Measurements from ENCODE around the gene PICK1. TPM values are rescaled to one million over a fixed set of nuclear protein-coding genes. Genes with fewer than 3 reads are reported as not detected.
A peak's percentile ranks its signal among the peaks of the same experiment; 100 is the strongest.

The PICK1 gene
- total RNA-seq, 1 donor from 2014 or later: 22.9 TPM

DNA sequence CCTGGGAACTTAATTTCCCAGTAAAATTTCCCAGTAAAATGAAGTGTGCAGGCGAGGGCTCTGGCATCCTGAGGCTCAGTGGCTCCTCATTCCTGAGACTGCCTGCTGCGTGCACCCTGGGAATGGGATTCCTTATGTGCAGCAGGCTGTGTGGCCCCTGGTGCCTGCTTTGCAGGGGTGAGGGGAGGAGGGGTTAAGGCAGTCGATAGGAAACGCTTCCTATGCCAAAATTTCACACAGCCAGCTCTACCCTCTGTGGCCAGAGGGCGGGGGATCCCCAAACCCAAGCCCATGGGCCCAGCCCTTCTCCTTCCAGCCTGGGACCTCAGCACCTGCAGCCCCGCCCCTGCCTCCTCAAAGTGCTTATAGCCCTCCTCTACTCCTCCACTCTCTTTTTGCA lies 65.4 kb downstream of the PICK1 start:
- H3K27me3 Mint-ChIP-seq (ENCODE audit: low read depth, unreplicated experiment): peaks cover 13% of the 10 kb centered on the region
- no peaks in the 10 kb centered on the region for H3K36me3 Mint-ChIP-seq (ENCODE audit: low read depth, unreplicated experiment)
- TF ChIP-seq, protein P1, sequence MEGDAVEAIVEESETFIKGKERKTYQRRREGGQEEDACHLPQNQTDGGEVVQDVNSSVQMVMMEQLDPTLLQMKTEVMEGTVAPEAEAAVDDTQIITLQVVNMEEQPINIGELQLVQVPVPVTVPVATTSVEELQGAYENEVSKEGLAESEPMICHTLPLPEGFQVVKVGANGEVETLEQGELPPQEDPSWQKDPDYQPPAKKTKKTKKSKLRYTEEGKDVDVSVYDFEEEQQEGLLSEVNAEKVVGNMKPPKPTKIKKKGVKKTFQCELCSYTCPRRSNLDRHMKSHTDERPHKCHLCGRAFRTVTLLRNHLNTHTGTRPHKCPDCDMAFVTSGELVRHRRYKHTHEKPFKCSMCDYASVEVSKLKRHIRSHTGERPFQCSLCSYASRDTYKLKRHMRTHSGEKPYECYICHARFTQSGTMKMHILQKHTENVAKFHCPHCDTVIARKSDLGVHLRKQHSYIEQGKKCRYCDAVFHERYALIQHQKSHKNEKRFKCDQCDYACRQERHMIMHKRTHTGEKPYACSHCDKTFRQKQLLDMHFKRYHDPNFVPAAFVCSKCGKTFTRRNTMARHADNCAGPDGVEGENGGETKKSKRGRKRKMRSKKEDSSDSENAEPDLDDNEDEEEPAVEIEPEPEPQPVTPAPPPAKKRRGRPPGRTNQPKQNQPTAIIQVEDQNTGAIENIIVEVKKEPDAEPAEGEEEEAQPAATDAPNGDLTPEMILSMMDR (IDR thresholded peaks at IDR 0.05; ENCODE audit: insufficient read depth, low read depth, low read length): no peak
- no peak for TF ChIP-seq EZH2 (IDR thresholded peaks at IDR 0.05; ENCODE audit: insufficient read depth, low read length)
- Histone ChIP-seq H3K9me3 (ENCODE audit: insufficient read depth, low read depth, low read length) (no peaks in the 10 kb centered on the region), H3K27me3 (ENCODE audit: insufficient read depth, low read length) (no peaks in the 10 kb centered on the region), H3K4me3 (ENCODE audit: insufficient read depth, low read depth, low read length) (no peak overlapping the region), H3K79me2 (ENCODE audit: insufficient read depth, low read length) (no peaks in the 10 kb centered on the region), H3K27ac (ENCODE audit: low read depth, low read length) (no peak overlapping the region), H3K4me2 (ENCODE audit: low read length) (no peak overlapping the region), H3K36me3 (ENCODE audit: insufficient read depth, low read length) (no peaks in the 10 kb centered on the region), H3K4me1 (ENCODE audit: insufficient read depth, low read length) (no peaks in the 10 kb centered on the region), H3K9ac (ENCODE audit: low read length) (no peak overlapping the region), H4K20me1 (ENCODE audit: insufficient read depth, low read length) (no peaks in the 10 kb centered on the region), H2AFZ (ENCODE audit: low read depth, low read length) (no peak overlapping the region)
- DNase-seq (ENCODE audit: low read depth) (no peak), FAIRE-seq (no peak)
- no peaks in the 10 kb centered on the region for H3K9me3 Mint-ChIP-seq (ENCODE audit: unreplicated experiment)
- no peak overlapping the region for H3K4me3 Mint-ChIP-seq (ENCODE audit: unreplicated experiment)
- H3K4me1 Mint-ChIP-seq (ENCODE audit: low read depth, unreplicated experiment): peaks cover 3% of the 10 kb centered on the region
- no peak overlapping the region for H3K27ac Mint-ChIP-seq (ENCODE audit: unreplicated experiment)

- Histone ChIP-seq H3K4me3 (ENCODE audit: insufficient read depth, low read depth, low read length) (no peak overlapping the region), H4K20me1 (ENCODE audit: insufficient read depth, low read length) (no peaks in the 10 kb centered on the region), H2AFZ (ENCODE audit: low read depth, low read length) (no peak overlapping the region), H3K4me2 (ENCODE audit: low read length) (no peak overlapping the region), H3K9ac (ENCODE audit: low read length) (no peak overlapping the region), H3K36me3 (ENCODE audit: insufficient read depth, low read length) (no peaks in the 10 kb centered on the region), H3K9me3 (ENCODE audit: insufficient read depth, low read depth, low read length) (no peaks in the 10 kb centered on the region), H3K4me1 (ENCODE audit: insufficient read depth, low read length) (no peaks in the 10 kb centered on the region), H3K27ac (ENCODE audit: low read depth, low read length) (no peak overlapping the region), H3K27me3 (ENCODE audit: insufficient read depth, low read length) (no peaks in the 10 kb centered on the region), H3K79me2 (ENCODE audit: insufficient read depth, low read length) (no peaks in the 10 kb centered on the region)
- Mint-ChIP-seq H3K9me3 (ENCODE audit: unreplicated experiment) (no peaks in the 10 kb centered on the region), H3K4me3 (ENCODE audit: unreplicated experiment) (peak overlapping the region; percentile 62), H3K36me3 (ENCODE audit: low read depth, unreplicated experiment) (peaks cover 2% of the 10 kb centered on the region), H3K27me3 (ENCODE audit: low read depth, unreplicated experiment) (peaks cover 13% of the 10 kb centered on the region), H3K4me1 (ENCODE audit: low read depth, unreplicated experiment) (peaks cover 3% of the 10 kb centered on the region), H3K27ac (ENCODE audit: unreplicated experiment) (no peak overlapping the region)
- DNase-seq (ENCODE audit: low read depth): no peak
- TF ChIP-seq, protein P1 (IDR thresholded peaks at IDR 0.05; ENCODE audit: insufficient read depth, low read depth, low read length): no peak
- no peak for TF ChIP-seq EZH2 (IDR thresholded peaks at IDR 0.05; ENCODE audit: insufficient read depth, low read length)
- FAIRE-seq: no peak
Observed at GRCh38 chr22:38124236-38124974, 67.2 kb downstream of the PICK1 start.

GRCh38 chr22:38125038-38125610 lies 67.9 kb downstream of the PICK1 start:
- Histone ChIP-seq H3K27me3 (ENCODE audit: insufficient read depth, low read length) (no peaks in the 10 kb centered on the region), H3K9ac (ENCODE audit: low read length) (no peak overlapping the region), H4K20me1 (ENCODE audit: insufficient read depth, low read length) (no peaks in the 10 kb centered on the region), H3K4me1 (ENCODE audit: insufficient read depth, low read length) (no peaks in the 10 kb centered on the region), H3K79me2 (ENCODE audit: insufficient read depth, low read length) (no peaks in the 10 kb centered on the region), H3K9me3 (ENCODE audit: insufficient read depth, low read depth, low read length) (no peaks in the 10 kb centered on the region), H3K4me2 (ENCODE audit: low read length) (no peak overlapping the region), H3K27ac (ENCODE audit: low read depth, low read length) (no peak overlapping the region), H2AFZ (ENCODE audit: low read depth, low read length) (no peak overlapping the region), H3K4me3 (ENCODE audit: insufficient read depth, low read depth, low read length) (no peak overlapping the region), H3K36me3 (ENCODE audit: insufficient read depth, low read length) (no peaks in the 10 kb centered on the region)
- Mint-ChIP-seq H3K36me3 (ENCODE audit: low read depth, unreplicated experiment) (peaks cover 2% of the 10 kb centered on the region), H3K4me1 (ENCODE audit: low read depth, unreplicated experiment) (peaks cover 3% of the 10 kb centered on the region), H3K27ac (ENCODE audit: unreplicated experiment) (no peak overlapping the region), H3K4me3 (ENCODE audit: unreplicated experiment) (no peak overlapping the region), H3K27me3 (ENCODE audit: low read depth, unreplicated experiment) (peaks cover 13% of the 10 kb centered on the region), H3K9me3 (ENCODE audit: unreplicated experiment) (no peaks in the 10 kb centered on the region)
- no peak for DNase-seq (ENCODE audit: low read depth)
- no peak for TF ChIP-seq EZH2 (IDR thresholded peaks at IDR 0.05; ENCODE audit: insufficient read depth, low read length)
- TF ChIP-seq, protein P1 (IDR thresholded peaks at IDR 0.05; ENCODE audit: insufficient read depth, low read depth, low read length): no peak
- no peak for FAIRE-seq

Data from astrocyte (in vitro differentiated cells and primary cell).